ENCODE data around the gene PUS7L. TPM values are rescaled to one million over a fixed set of nuclear protein-coding genes. Genes with fewer than 3 reads are reported as not detected.
"Not testable (repeated sequence)": the region's sequence is repeated elsewhere in the genome, so short reads cannot be mapped to it uniquely, and the experiment has no call there.

Gene PUS7L
- total RNA-seq, 1 donor from 2014 or later, result 11.7 TPM

DNA sequence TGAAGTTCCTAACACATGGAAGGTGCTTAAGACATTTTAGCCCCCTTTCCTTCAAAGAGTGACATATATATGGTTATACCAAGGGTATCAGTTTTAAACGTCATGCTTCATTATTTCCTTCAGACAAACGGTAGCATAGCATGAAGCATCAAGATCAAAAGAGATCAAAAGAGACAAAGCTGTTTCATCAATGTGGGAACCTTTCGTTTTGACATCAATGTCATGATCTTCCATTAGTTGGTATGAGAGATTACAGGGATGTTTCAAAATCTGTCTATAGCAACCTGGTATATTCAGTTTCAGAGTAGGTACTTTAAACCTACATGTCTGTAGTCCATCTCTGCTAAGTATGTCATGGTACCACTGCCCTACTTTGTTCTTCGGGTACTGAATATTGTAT is 28.3 kb downstream of the PUS7L start:
- ATAC-seq, result no peak
- DNase-seq, result no peak
- Histone ChIP-seq H3K4me3 (no peak overlapping the region), H3K4me1 (no peaks in the 10 kb centered on the region), H3K27me3 (no peaks in the 10 kb centered on the region), H3K36me3 (peaks cover 48% of the 10 kb centered on the region), H3K27ac (no peak overlapping the region), H3K9me3 (no peaks in the 10 kb centered on the region)
- intact Hi-C loops (cut with DNase I), result no loop called here
- TF ChIP-seq CTCF (IDR thresholded peaks at IDR 0.05), result no peak

DNA sequence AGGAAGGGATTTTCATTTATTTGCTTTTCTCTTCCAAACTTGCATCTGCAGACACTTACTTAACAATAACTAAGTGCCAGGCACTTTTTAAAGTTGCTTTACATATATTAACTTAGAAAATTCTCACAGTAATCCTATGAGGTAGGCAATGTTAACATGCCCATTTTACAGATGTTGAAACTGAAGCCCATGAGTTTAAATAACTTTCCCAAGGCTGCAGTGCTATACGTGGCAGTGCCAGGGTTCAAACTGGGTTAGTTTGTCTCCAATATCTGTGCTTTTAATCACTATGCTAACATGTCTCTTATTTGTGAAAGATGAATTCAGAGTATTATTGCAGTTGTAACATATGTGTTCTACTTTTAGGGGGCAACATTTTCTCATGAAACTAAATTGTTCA is 29.9 kb downstream of the PUS7L start:
- no peak for TF ChIP-seq CTCF (IDR thresholded peaks at IDR 0.05)
- Histone ChIP-seq H3K27ac (no peak overlapping the region), H3K4me1 (no peaks in the 10 kb centered on the region), H3K4me3 (no peak overlapping the region), H3K27me3 (no peaks in the 10 kb centered on the region), H3K9me3 (no peaks in the 10 kb centered on the region), H3K36me3 (peaks cover 35% of the 10 kb centered on the region)
- no peak for ATAC-seq
- no peak for DNase-seq
- intact Hi-C loops (cut with DNase I), result no loop called here

GRCh38 chr12:43728117-43728516 is 30.5 kb downstream of the PUS7L start:
- intact Hi-C loops (cut with DNase I), result no loop called here
- no peak for DNase-seq
- peak; percentile 29 for TF ChIP-seq CTCF (IDR thresholded peaks at IDR 0.05)

DNA sequence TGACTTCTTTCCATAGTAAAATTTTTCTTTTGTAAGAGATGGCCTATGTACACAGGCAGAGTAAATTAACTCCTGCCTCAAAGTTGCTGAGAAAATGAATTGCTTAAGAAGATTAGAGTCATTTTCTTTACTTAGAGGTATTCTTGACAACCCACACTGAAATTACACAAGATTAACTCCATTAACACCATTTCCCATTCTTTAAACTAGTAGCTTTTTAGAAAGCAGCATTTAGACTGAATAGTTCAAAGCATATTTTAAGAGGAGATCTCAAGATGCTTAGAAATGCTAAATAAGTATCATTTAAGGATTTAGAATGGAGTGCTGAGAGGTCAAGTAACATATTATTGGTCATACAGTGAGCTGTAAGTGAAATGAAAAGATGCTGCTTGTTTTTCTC is 35.5 kb downstream of the PUS7L start:
- no peak for TF ChIP-seq CTCF (IDR thresholded peaks at IDR 0.05)

More at GRCh38 chr12:43728117-43728516, 30.5 kb downstream of the PUS7L start:
- no peak overlapping the region for H3K4me3 ChIP-seq
- no peak overlapping the region for H3K27ac ChIP-seq
- H3K9me3 ChIP-seq, result no peaks in the 10 kb centered on the region
- H3K36me3 ChIP-seq, result peaks cover 30% of the 10 kb centered on the region
- no peaks in the 10 kb centered on the region for H3K4me1 ChIP-seq
- no peak for ATAC-seq
- H3K27me3 ChIP-seq, result no peaks in the 10 kb centered on the region

GRCh38 chr12:43722621-43723020 is 36.0 kb downstream of the PUS7L start:
- ATAC-seq, result no peak
- TF ChIP-seq CTCF (IDR thresholded peaks at IDR 0.05), result no peak
- H3K4me3 ChIP-seq, result no peak overlapping the region
- no peaks in the 10 kb centered on the region for H3K27me3 ChIP-seq
- DNase-seq, result no peak
- H3K36me3 ChIP-seq, result no peaks in the 10 kb centered on the region
- no peaks in the 10 kb centered on the region for H3K4me1 ChIP-seq
- no peaks in the 10 kb centered on the region for H3K9me3 ChIP-seq
- H3K27ac ChIP-seq, result no peak overlapping the region
- intact Hi-C loops (cut with DNase I), result no loop called here

More for the DNA sequence above, 35.5 kb downstream of the PUS7L start:
- Histone ChIP-seq H3K27me3 (no peaks in the 10 kb centered on the region), H3K36me3 (no peaks in the 10 kb centered on the region), H3K4me3 (no peak overlapping the region), H3K4me1 (no peaks in the 10 kb centered on the region), H3K27ac (no peak overlapping the region), H3K9me3 (no peaks in the 10 kb centered on the region)
- ATAC-seq, result no peak
- intact Hi-C loops (cut with DNase I), result no loop called here
- no peak for DNase-seq

DNA sequence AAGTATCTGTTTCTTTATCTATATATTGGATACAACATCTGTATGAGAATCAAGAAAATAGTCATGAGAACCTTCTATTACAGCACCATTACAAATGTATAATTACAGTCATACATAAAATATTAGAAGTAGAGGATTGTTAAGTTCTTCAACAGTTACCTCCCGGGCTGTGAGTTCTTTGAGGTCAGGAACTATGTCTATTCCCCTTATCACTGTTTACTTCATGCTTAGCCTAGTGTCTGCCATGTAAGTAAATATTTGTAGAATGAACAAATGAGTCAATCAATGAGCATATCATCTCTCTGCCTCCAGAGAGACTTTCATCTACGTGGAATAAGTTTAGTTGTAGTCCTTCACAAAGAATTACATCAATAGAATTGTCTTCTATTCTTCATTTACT is 47.2 kb downstream of the PUS7L start:
- no peaks in the 10 kb centered on the region for H3K9me3 ChIP-seq
- no peak overlapping the region for H3K27ac ChIP-seq
- TF ChIP-seq CTCF (IDR thresholded peaks at IDR 0.05), result no peak
- no peaks in the 10 kb centered on the region for H3K36me3 ChIP-seq
- no peaks in the 10 kb centered on the region for H3K27me3 ChIP-seq
- intact Hi-C loops (cut with DNase I), result no loop called here
- no peak for DNase-seq
- H3K4me3 ChIP-seq, result no peak overlapping the region
- ATAC-seq, result no peak
- no peaks in the 10 kb centered on the region for H3K4me1 ChIP-seq

- not testable (repeated sequence) for H3K27me3 ChIP-seq
These were observed 54.8 kb downstream of the PUS7L start for GRCh38 chr12:43703772-43704171.

GRCh38 chr12:43701194-43701593 is 57.4 kb downstream of the PUS7L start:
- H3K27ac ChIP-seq; H3K27me3 ChIP-seq; intact Hi-C loops (cut with DNase I); H3K9me3 ChIP-seq; H3K4me1 ChIP-seq; H3K4me3 ChIP-seq; DNase-seq; H3K36me3 ChIP-seq; ATAC-seq: not testable (repeated sequence)

More at GRCh38 chr12:43703772-43704171, 54.8 kb downstream of the PUS7L start:
- H3K27ac ChIP-seq; ATAC-seq; H3K4me1 ChIP-seq; H3K36me3 ChIP-seq; H3K9me3 ChIP-seq; H3K4me3 ChIP-seq; intact Hi-C loops (cut with DNase I); DNase-seq: not testable (repeated sequence)

Data from upper lobe of right lung (tissue), 1 donor.